GM04504 (cell line): ENCODE measurements around the gene ATP8B3.

ENCODE experiments used
- DNase-seq: peaks from one replicate; pipeline ENCODE4 v3.0.0-alpha.2; 2012; ENCODE audit warnings: low read depth

Gene ATP8B3

GRCh38 chr19:1811942-1812425 is at the start of gene ATP8B3:
ATP8B3 (minus strand) TSS chr19:1812276; CDS start chr19:1811736, 540 bp downstream.
- no peak for DNase-seq

- DNase-seq, result no peak
Measured at GRCh38 chr19:1861599-1862031, 49.5 kb upstream of the ATP8B3 start.

- DNase-seq, result no peak
Measured at GRCh38 chr19:1860821-1861598, 48.9 kb upstream of the ATP8B3 start.

- peak; percentile 44 for DNase-seq
Measured at GRCh38 chr19:1860042-1860775, 48.1 kb upstream of the ATP8B3 start.

GRCh38 chr19:1859331-1859781 is 47.3 kb upstream of the ATP8B3 start:
- DNase-seq, result no peak

GRCh38 chr19:1858412-1859081 is 46.5 kb upstream of the ATP8B3 start:
- DNase-seq, result no peak

- no peak for DNase-seq
Measured at GRCh38 chr19:1857648-1858326, 45.7 kb upstream of the ATP8B3 start.

GRCh38 chr19:1856698-1857603 is 44.9 kb upstream of the ATP8B3 start:
- DNase-seq, result peak; percentile 47

- DNase-seq, result no peak
Measured at GRCh38 chr19:1856345-1856697, 44.2 kb upstream of the ATP8B3 start.

- DNase-seq, result no peak
Measured at GRCh38 chr19:1855828-1856255, 43.8 kb upstream of the ATP8B3 start.

GRCh38 chr19:1855040-1855827 is 43.2 kb upstream of the ATP8B3 start:
- peak; percentile 84 for DNase-seq

- DNase-seq, result no peak
Measured at GRCh38 chr19:1854542-1855039, 42.5 kb upstream of the ATP8B3 start.

GRCh38 chr19:1854039-1854541 is 42.0 kb upstream of the ATP8B3 start:
- DNase-seq, result no peak

- peak; percentile 42 for DNase-seq
Measured at GRCh38 chr19:1853295-1854038, 41.4 kb upstream of the ATP8B3 start.

GRCh38 chr19:1852581-1853128 is 40.6 kb upstream of the ATP8B3 start:
- no peak for DNase-seq

- no peak for DNase-seq
Measured at GRCh38 chr19:1851654-1852580, 39.8 kb upstream of the ATP8B3 start.
